H1 (cell line): ENCODE results near the gene IL13RA1. TPM values are rescaled to one million over a fixed set of nuclear protein-coding genes. Genes with fewer than 3 reads are reported as not detected.

Experiments
- JUN ChIP-seq: IDR thresholded peaks from 2 replicates; pipeline ENCODE4 v1.6.1; 2011; ENCODE audit warnings: low read depth, mild to moderate bottlenecking, improper control_type of control experiment, low read length
- RNF2 ChIP-seq: fragments of 200-900, 300-1000 bp; sonication (generic); IDR thresholded peaks from 2 replicates; pipeline ENCODE4 v1.7.1; 2016; ENCODE audit warnings: borderline replicate concordance, low read depth, mild to moderate bottlenecking, antibody characterized with exemption, low read length; ENCODE audit not compliant: poor library complexity, severe bottlenecking; ENCODE audit errors: missing control alignments
- RXRA ChIP-seq: IDR thresholded peaks from 2 replicates; pipeline ENCODE4 v1.6.1; 2011; ENCODE audit warnings: low read depth, mild to moderate bottlenecking, low read length, moderate library complexity; ENCODE audit not compliant: insufficient read depth
- SIX5 ChIP-seq: IDR thresholded peaks from 2 replicates; pipeline ENCODE4 v1.6.1; 2011; ENCODE audit warnings: mild to moderate bottlenecking, low read depth, low read length
- TAF1 ChIP-seq: IDR thresholded peaks from 2 replicates; pipeline ENCODE4 v1.6.1; 2011; ENCODE audit warnings: mild to moderate bottlenecking, low read depth, low read length
- polyA plus RNA-seq, 7 experiments: library from polyadenylated mRNA; depleted of rRNA in 3 of 7; stranded (reverse) in 5 of 7; unstranded in 2 of 7; fragments of >200 nt in 5 of 7; fragments of 200-250 nt in 2 of 7; gene quantifications; 1 replicate in 5 of 7; 2 replicates in 1 of 7; 4 replicates in 1 of 7; pipeline versions ENCODE4 v1.2.1 to v1.2.3, GENCODE V29; 2011 to 2013; ENCODE audit warnings: missing spikeins in 2 of 7, mixed read lengths in 2 of 7
- total RNA-seq: library from RNA; stranded (reverse); fragmentation: NEBNext Ultra II Directional; extraction: Animal tissue kit (Norgen Biotek cat#: 25700); gene quantifications from 2 replicates; pipeline ENCODE4 v1.2.1, GENCODE V29; 2021
- TF ChIP-seq, protein P1 (sequence below): fragments of 300-600 bp; sonication (generic); IDR thresholded peaks from 2 replicates; pipeline ENCODE4 v1.7.1; 2012; ENCODE audit warnings: low read length, moderate library complexity, mild to moderate bottlenecking, inconsistent platforms; ENCODE audit not compliant: insufficient replicate concordance
- TF ChIP-seq, protein P2 (sequence below), 3 experiments: IDR thresholded peaks; 1 replicate in 2 of 3; 2 replicates in 1 of 3; pipeline versions ENCODE4 v1.5.1 to v1.6.1; 2011; ENCODE audit warnings: low read length in 3 of 3, mild to moderate bottlenecking in 3 of 3, inconsistent platforms in 2 of 3, low read depth in 1 of 3, moderate library complexity in 1 of 3; ENCODE audit not compliant: insufficient read depth in 1 of 3; ENCODE audit errors: control extremely low read depth in 1 of 3
- TF ChIP-seq, protein P3 (sequence below): IDR thresholded peaks from 2 replicates; pipeline ENCODE4 v1.6.1; 2011; ENCODE audit warnings: low read depth, mild to moderate bottlenecking, low read length; ENCODE audit not compliant: insufficient read depth

Gene IL13RA1
- total and polyA plus RNA-seq, 2 of the 8 experiments (the other 6 are each of a cell fraction or from before 2014, with no cell fraction given), result 3.3 to 9.4 TPM

DNA sequence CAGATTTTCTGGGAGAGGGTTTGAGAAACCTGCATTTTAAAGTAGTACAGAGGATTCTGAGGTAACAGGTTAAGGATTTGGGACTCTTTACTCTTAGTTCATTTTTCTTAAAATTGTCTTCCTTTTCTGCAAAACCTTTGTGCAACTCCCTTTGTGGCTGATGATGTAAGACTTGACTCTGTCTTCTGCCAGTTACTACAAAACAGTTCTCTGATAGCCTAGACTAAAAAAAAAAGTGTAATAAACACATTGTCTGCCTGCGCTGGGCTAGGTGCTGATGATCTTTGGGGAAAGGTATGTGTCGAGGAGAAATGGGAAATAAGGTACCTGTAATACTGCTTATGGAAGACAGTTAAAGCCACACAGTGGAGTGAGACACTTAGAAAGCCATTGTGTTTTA is 28.7 kb downstream of the IL13RA1 start (continued):
- TF ChIP-seq, protein P1, sequence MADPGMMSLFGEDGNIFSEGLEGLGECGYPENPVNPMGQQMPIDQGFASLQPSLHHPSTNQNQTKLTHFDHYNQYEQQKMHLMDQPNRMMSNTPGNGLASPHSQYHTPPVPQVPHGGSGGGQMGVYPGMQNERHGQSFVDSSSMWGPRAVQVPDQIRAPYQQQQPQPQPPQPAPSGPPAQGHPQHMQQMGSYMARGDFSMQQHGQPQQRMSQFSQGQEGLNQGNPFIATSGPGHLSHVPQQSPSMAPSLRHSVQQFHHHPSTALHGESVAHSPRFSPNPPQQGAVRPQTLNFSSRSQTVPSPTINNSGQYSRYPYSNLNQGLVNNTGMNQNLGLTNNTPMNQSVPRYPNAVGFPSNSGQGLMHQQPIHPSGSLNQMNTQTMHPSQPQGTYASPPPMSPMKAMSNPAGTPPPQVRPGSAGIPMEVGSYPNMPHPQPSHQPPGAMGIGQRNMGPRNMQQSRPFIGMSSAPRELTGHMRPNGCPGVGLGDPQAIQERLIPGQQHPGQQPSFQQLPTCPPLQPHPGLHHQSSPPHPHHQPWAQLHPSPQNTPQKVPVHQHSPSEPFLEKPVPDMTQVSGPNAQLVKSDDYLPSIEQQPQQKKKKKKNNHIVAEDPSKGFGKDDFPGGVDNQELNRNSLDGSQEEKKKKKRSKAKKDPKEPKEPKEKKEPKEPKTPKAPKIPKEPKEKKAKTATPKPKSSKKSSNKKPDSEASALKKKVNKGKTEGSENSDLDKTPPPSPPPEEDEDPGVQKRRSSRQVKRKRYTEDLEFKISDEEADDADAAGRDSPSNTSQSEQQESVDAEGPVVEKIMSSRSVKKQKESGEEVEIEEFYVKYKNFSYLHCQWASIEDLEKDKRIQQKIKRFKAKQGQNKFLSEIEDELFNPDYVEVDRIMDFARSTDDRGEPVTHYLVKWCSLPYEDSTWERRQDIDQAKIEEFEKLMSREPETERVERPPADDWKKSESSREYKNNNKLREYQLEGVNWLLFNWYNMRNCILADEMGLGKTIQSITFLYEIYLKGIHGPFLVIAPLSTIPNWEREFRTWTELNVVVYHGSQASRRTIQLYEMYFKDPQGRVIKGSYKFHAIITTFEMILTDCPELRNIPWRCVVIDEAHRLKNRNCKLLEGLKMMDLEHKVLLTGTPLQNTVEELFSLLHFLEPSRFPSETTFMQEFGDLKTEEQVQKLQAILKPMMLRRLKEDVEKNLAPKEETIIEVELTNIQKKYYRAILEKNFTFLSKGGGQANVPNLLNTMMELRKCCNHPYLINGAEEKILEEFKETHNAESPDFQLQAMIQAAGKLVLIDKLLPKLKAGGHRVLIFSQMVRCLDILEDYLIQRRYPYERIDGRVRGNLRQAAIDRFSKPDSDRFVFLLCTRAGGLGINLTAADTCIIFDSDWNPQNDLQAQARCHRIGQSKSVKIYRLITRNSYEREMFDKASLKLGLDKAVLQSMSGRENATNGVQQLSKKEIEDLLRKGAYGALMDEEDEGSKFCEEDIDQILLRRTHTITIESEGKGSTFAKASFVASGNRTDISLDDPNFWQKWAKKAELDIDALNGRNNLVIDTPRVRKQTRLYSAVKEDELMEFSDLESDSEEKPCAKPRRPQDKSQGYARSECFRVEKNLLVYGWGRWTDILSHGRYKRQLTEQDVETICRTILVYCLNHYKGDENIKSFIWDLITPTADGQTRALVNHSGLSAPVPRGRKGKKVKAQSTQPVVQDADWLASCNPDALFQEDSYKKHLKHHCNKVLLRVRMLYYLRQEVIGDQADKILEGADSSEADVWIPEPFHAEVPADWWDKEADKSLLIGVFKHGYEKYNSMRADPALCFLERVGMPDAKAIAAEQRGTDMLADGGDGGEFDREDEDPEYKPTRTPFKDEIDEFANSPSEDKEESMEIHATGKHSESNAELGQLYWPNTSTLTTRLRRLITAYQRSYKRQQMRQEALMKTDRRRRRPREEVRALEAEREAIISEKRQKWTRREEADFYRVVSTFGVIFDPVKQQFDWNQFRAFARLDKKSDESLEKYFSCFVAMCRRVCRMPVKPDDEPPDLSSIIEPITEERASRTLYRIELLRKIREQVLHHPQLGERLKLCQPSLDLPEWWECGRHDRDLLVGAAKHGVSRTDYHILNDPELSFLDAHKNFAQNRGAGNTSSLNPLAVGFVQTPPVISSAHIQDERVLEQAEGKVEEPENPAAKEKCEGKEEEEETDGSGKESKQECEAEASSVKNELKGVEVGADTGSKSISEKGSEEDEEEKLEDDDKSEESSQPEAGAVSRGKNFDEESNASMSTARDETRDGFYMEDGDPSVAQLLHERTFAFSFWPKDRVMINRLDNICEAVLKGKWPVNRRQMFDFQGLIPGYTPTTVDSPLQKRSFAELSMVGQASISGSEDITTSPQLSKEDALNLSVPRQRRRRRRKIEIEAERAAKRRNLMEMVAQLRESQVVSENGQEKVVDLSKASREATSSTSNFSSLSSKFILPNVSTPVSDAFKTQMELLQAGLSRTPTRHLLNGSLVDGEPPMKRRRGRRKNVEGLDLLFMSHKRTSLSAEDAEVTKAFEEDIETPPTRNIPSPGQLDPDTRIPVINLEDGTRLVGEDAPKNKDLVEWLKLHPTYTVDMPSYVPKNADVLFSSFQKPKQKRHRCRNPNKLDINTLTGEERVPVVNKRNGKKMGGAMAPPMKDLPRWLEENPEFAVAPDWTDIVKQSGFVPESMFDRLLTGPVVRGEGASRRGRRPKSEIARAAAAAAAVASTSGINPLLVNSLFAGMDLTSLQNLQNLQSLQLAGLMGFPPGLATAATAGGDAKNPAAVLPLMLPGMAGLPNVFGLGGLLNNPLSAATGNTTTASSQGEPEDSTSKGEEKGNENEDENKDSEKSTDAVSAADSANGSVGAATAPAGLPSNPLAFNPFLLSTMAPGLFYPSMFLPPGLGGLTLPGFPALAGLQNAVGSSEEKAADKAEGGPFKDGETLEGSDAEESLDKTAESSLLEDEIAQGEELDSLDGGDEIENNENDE, result no peak
- no peak for TF ChIP-seq JUN
- TF ChIP-seq RXRA, result no peak
- TF ChIP-seq RNF2, result no peak
- TF ChIP-seq, protein P2, sequence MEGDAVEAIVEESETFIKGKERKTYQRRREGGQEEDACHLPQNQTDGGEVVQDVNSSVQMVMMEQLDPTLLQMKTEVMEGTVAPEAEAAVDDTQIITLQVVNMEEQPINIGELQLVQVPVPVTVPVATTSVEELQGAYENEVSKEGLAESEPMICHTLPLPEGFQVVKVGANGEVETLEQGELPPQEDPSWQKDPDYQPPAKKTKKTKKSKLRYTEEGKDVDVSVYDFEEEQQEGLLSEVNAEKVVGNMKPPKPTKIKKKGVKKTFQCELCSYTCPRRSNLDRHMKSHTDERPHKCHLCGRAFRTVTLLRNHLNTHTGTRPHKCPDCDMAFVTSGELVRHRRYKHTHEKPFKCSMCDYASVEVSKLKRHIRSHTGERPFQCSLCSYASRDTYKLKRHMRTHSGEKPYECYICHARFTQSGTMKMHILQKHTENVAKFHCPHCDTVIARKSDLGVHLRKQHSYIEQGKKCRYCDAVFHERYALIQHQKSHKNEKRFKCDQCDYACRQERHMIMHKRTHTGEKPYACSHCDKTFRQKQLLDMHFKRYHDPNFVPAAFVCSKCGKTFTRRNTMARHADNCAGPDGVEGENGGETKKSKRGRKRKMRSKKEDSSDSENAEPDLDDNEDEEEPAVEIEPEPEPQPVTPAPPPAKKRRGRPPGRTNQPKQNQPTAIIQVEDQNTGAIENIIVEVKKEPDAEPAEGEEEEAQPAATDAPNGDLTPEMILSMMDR (IDR thresholded peaks at IDR 0.05; ENCODE audit: control extremely low read depth in 1 of 3, insufficient read depth in 1 of 3, low read depth in 1 of 3, low read length in 3 of 3), result no peak
- TF ChIP-seq, protein P3, sequence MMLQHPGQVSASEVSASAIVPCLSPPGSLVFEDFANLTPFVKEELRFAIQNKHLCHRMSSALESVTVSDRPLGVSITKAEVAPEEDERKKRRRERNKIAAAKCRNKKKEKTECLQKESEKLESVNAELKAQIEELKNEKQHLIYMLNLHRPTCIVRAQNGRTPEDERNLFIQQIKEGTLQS, result no peak
- TF ChIP-seq SIX5, result no peak
- no peak for TF ChIP-seq TAF1
